Endothelial cell of umbilical vein (primary cell): ENCODE measurements around the gene SHOC2. TPM values are rescaled to one million over a fixed set of nuclear protein-coding genes. Genes with fewer than 3 reads are reported as not detected.

Experiments used
- BruUV-seq: library from RNA; stranded (reverse); fragments of 400-500 nt; replicated peaks from 2 replicates; lab custom pipeline; 2021; lab: Mats Ljungman, UMichigan
- CTCF ChIA-PET: fragments of 300-600, 350-600 bp; sonication (Branson Sonifier 250); formaldehyde crosslinking; loops from one replicate; lab custom pipeline; 2021; ENCODE audit warnings: antibody characterized with exemption, inconsistent platforms; lab: Charles Lee
- POLR2A ChIA-PET: fragments of 300-600, 350-600 bp; sonication (Branson Sonifier 250); formaldehyde crosslinking; loops from one replicate; lab custom pipeline; 2021; ENCODE audit warnings: antibody characterized with exemption, inconsistent platforms; lab: Charles Lee
- DNase-seq: peaks from one replicate; pipeline ENCODE4 v3.0.0-alpha.2; 2011; ENCODE audit warnings: low read depth, low spot score
- FAIRE-seq: peaks from 2 replicates; lab custom pipeline; 2011; peaks lifted over from hg19 to GRCh38; lab: Jason Lieb, UNC
- H2AFZ ChIP-seq: 2 replicates; pipeline ENCODE4 v1.6.0; 2012; ENCODE audit warnings: low read depth, low read length, control low read depth, inconsistent platforms
- H3K27ac ChIP-seq: 2 replicates; pipeline ENCODE4 v1.5.1; 2011; ENCODE audit warnings: low read depth, mild to moderate bottlenecking, control low read depth, low read length, moderate library complexity; ENCODE audit not compliant: insufficient read depth
- H3K27me3 ChIP-seq, 2 experiments: 2 replicates each; pipeline versions ENCODE4 v1.6.0 to v1.6.1; 2011; ENCODE audit warnings: low read length in 2 of 2, mixed read lengths in 1 of 2; ENCODE audit not compliant: control insufficient read depth in 2 of 2, insufficient read depth in 2 of 2
- H3K36me3 ChIP-seq, 2 experiments: 2 replicates in 1 of 2; 3 replicates in 1 of 2; pipeline ENCODE4 v1.5.1; 2011; ENCODE audit warnings: low read length in 2 of 2, mild to moderate bottlenecking in 1 of 2, moderate library complexity in 1 of 2; ENCODE audit not compliant: control insufficient read depth in 2 of 2, insufficient read depth in 2 of 2; ENCODE audit errors: extremely low read depth in 1 of 2
- H3K4me1 ChIP-seq: 3 replicates; pipeline ENCODE4 v1.5.1; 2011; ENCODE audit warnings: mild to moderate bottlenecking, low read length; ENCODE audit not compliant: control insufficient read depth, insufficient read depth; ENCODE audit errors: extremely low read depth
- H3K4me2 ChIP-seq: 2 replicates; pipeline ENCODE4 v1.6.1; 2011; ENCODE audit warnings: low read length, control low read depth, mixed read lengths; ENCODE audit not compliant: insufficient read depth
- H3K4me3 ChIP-seq, 3 experiments: fragments of 200-600 bp in 1 of 3; sonication (generic), shearing (Covaris generic) in 1 of 3; replicated peaks in 1 of 3; 2 replicates each; pipeline ENCODE4 v1.5.1; 2011 to 2016; ENCODE audit warnings: control low read depth in 3 of 3, low read length in 3 of 3, mild to moderate bottlenecking in 2 of 3, inconsistent platforms in 1 of 3, low read depth in 1 of 3, moderate library complexity in 1 of 3; ENCODE audit not compliant: insufficient read depth in 1 of 3
- H3K79me2 ChIP-seq: 2 replicates; pipeline ENCODE4 v1.6.0; 2012; ENCODE audit warnings: low read length, inconsistent platforms; ENCODE audit not compliant: control insufficient read depth, insufficient read depth
- H3K9ac ChIP-seq: replicated peaks from 2 replicates; pipeline ENCODE3; 2011; ENCODE audit warnings: low read length, control low read depth; ENCODE audit not compliant: insufficient read depth; ENCODE audit errors: extremely low read depth
- H3K9me1 ChIP-seq: replicated peaks from 3 replicates; pipeline ENCODE4 v1.6.0; 2011; ENCODE audit warnings: mild to moderate bottlenecking, low read length; ENCODE audit not compliant: control insufficient read depth, insufficient read depth; ENCODE audit errors: extremely low read depth
- H3K9me3 ChIP-seq: replicated peaks from 2 replicates; pipeline ENCODE4 v1.5.1; 2012; ENCODE audit warnings: low read length, inconsistent platforms; ENCODE audit not compliant: control insufficient read depth, insufficient read depth
- H4K20me1 ChIP-seq: replicated peaks from 2 replicates; pipeline ENCODE3; 2011; ENCODE audit warnings: mild to moderate bottlenecking, low read length; ENCODE audit not compliant: control insufficient read depth, insufficient read depth; ENCODE audit errors: extremely low read depth
- CTCF ChIP-seq, 2 donors: IDR thresholded peaks; 1 replicate in 1 of 2; 2 replicates in 1 of 2; pipeline ENCODE4 v1.5.1; 2011; ENCODE audit warnings: low read length in 2 of 2, mild to moderate bottlenecking in 2 of 2, moderate library complexity in 2 of 2, control low read depth in 1 of 2, inconsistent platforms in 1 of 2, low read depth in 1 of 2; ENCODE audit not compliant: insufficient read depth in 1 of 2; ENCODE audit errors: extremely low read depth in 1 of 2
- EZH2 ChIP-seq: IDR thresholded peaks from 2 replicates; pipeline ENCODE4 v1.6.1; 2012; ENCODE audit warnings: borderline replicate concordance, low read depth, mild to moderate bottlenecking, moderate library complexity, low read length, inconsistent platforms; ENCODE audit not compliant: severe bottlenecking
- FOS ChIP-seq: IDR thresholded peaks from 2 replicates; pipeline ENCODE4 v1.6.1; 2011; ENCODE audit warnings: mild to moderate bottlenecking, low read length, moderate library complexity, borderline replicate concordance; ENCODE audit not compliant: insufficient read depth
- GATA2 ChIP-seq: IDR thresholded peaks from 2 replicates; pipeline ENCODE4 v1.7.0; 2011; ENCODE audit warnings: low read depth, mild to moderate bottlenecking, moderate library complexity, mixed read lengths, low read length; ENCODE audit not compliant: insufficient read length, insufficient read depth
- JUN ChIP-seq: IDR thresholded peaks from 2 replicates; pipeline ENCODE4 v1.6.1; 2011; ENCODE audit warnings: borderline replicate concordance, low read depth; ENCODE audit not compliant: insufficient read length, insufficient read depth
- MAX ChIP-seq: IDR thresholded peaks from 2 replicates; pipeline ENCODE4 v1.6.1; 2011; ENCODE audit not compliant: insufficient read depth, insufficient read length
- MYC ChIP-seq: IDR thresholded peaks from one replicate; pipeline ENCODE4 v1.6.1; 2011; ENCODE audit warnings: mild to moderate bottlenecking, low read depth, low read length
- POLR2A ChIP-seq: IDR thresholded peaks from 2 replicates; pipeline ENCODE4 v1.6.1; 2012; ENCODE audit warnings: low read depth, mild to moderate bottlenecking, control low read depth, low read length
- POLR2AphosphoS5 ChIP-seq: IDR thresholded peaks from 2 replicates; pipeline ENCODE4 v1.6.1; 2012; ENCODE audit warnings: low read depth, mild to moderate bottlenecking, control low read depth, low read length, moderate library complexity; ENCODE audit not compliant: insufficient read depth
- dilution Hi-C: fragments of 300-500 bp; cut with MboI; formaldehyde crosslinking; loops from one replicate; pipeline ENCODE4 v1.15.0; 2019; ENCODE audit warnings: low sequenced_read_pairs; ENCODE audit not compliant: extremely low pct_ligation_motif_present
- intact Hi-C: fragments of 100-400 bp; cut with micrococcal nuclease; formaldehyde crosslinking; loops from one replicate; pipeline ENCODE4 v1.10.0; 2022
- polyA plus RNA-seq, 4 experiments: library from polyadenylated mRNA; depleted of rRNA in 3 of 4; stranded (reverse) in 3 of 4; unstranded in 1 of 4; fragments of >200 nt; gene quantifications; 2 replicates each; pipeline versions ENCODE4 v1.2.1 to v1.2.3, GENCODE V29; 2011 to 2012; ENCODE audit warnings: missing spikeins in 1 of 4
- total RNA-seq: library from RNA; stranded (reverse); gene quantifications from 2 replicates; pipeline ENCODE4 v1.2.3, GENCODE V29; 2021

Gene SHOC2
- total and polyA plus RNA-seq, 2 donors (not counting 3 experiments of a cell fraction or from before 2014, with no cell fraction given) = 13.0 to 37.1 TPM

GRCh38 chr10:110881247-110881646, 38.2 kb upstream of the SHOC2 start:
- H3K79me2 ChIP-seq = no peaks in the 10 kb centered on the region
- FAIRE-seq = no peak
- H3K9me3 ChIP-seq = no peaks in the 10 kb centered on the region
- intact Hi-C loops = no loop called here
- H3K4me3 ChIP-seq = no peak overlapping the region
- no peak for DNase-seq
- POLR2A ChIA-PET = no interaction called here
- dilution Hi-C loops = no loop called here
- TF ChIP-seq GATA2 (no peak), POLR2A (no peak)
- no peaks in the 10 kb centered on the region for H3K9me1 ChIP-seq
- H2AFZ ChIP-seq = no peak overlapping the region
- no peaks in the 10 kb centered on the region for H4K20me1 ChIP-seq
- BruUV-seq = no TSS peak
- H3K27me3 ChIP-seq = no peaks in the 10 kb centered on the region
- CTCF ChIA-PET = interaction anchor here (2.0 kb wide), 1 partner anchor 135 kb away, joined by 10 read pairs; no protein-coding TSS in a partner anchor
- no peak overlapping the region for H3K27ac ChIP-seq
- no peak overlapping the region for H3K4me2 ChIP-seq
- no peak overlapping the region for H3K9ac ChIP-seq
- H3K36me3 ChIP-seq = no peaks in the 10 kb centered on the region
- H3K4me1 ChIP-seq = no peaks in the 10 kb centered on the region

- Histone ChIP-seq H3K9me1 (no peaks in the 10 kb centered on the region), H3K27me3 (no peaks in the 10 kb centered on the region), H3K4me3 (no peak overlapping the region), H3K4me2 (no peak overlapping the region), H3K9ac (no peak overlapping the region), H3K36me3 (no peaks in the 10 kb centered on the region), H3K27ac (no peak overlapping the region), H3K4me1 (no peaks in the 10 kb centered on the region), H3K79me2 (no peaks in the 10 kb centered on the region), H3K9me3 (no peaks in the 10 kb centered on the region), H4K20me1 (no peaks in the 10 kb centered on the region), H2AFZ (no peak overlapping the region)
- CTCF ChIA-PET = interaction anchor here (0.6 to 2.0 kb wide), 3 partner anchors 9 to 143 kb away, joined by 3 to 10 read pairs (median 4); no protein-coding TSS in a partner anchor
- no TSS peak for BruUV-seq
- dilution Hi-C loops = no loop called here
- no peak for FAIRE-seq
- no peak for DNase-seq
- TF ChIP-seq EZH2 (no peak), JUN (no peak), MYC (no peak), MAX (no peak), CTCF (IDR thresholded peaks at IDR 0.05; ENCODE audit: extremely low read depth in 1 of 2, insufficient read depth in 1 of 2, low read depth in 1 of 2, low read length in 2 of 2) (no peak), FOS (no peak), GATA2 (no peak), POLR2A (no peak), POLR2AphosphoS5 (no peak)
- intact Hi-C loops = no loop called here
- POLR2A ChIA-PET = no interaction called here
Measured at GRCh38 chr10:110881905-110882304, 37.5 kb upstream of the SHOC2 start.
